ENCODE results near the gene VAV3.
"Not testable (repeated sequence)": the region's sequence is repeated elsewhere in the genome, so short reads cannot be mapped to it uniquely, and the experiment has no call there.

The VAV3 gene

DNA sequence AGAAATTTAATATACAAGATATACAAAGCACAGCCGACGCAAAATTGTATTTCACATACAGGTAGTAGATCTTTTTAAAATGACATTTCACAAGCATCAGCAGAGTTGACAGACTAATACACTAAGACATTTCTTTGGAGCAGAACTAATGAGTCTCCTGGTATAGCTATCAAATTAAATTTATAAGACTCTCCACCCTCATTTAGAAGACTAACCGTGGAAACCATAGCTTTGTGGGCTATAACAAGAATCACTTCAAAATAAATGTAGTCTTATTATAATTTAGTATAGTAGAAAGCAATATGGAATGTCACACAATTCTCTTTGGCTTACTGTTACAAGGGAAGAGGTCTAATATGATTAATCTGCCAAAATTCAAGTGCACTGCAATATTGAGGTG lies 204.9 kb downstream of the VAV3 start:
- H3K9me3 ChIP-seq (ENCODE audit: low read length), result no peaks in the 10 kb centered on the region
- no peaks in the 10 kb centered on the region for H3K36me3 ChIP-seq (ENCODE audit: insufficient read depth, low read length)
- no peaks in the 10 kb centered on the region for H3K27me3 ChIP-seq (ENCODE audit: control insufficient read depth in 1 of 2, insufficient read depth in 2 of 2, low read length in 2 of 2)
- no peak overlapping the region for H3K27ac ChIP-seq (ENCODE audit: low read depth, low read length)
- H3K4me1 ChIP-seq (ENCODE audit: insufficient read depth, low read length), result no peaks in the 10 kb centered on the region
- H3K9ac ChIP-seq (ENCODE audit: low read length), result no peak overlapping the region
- H3K4me3 ChIP-seq (ENCODE audit: low read depth in 1 of 2, low read length in 2 of 2), result no peak overlapping the region

- no peaks in the 10 kb centered on the region for H3K27me3 ChIP-seq (ENCODE audit: control insufficient read depth in 1 of 2, insufficient read depth in 2 of 2, low read length in 2 of 2)
- no peak overlapping the region for H3K9ac ChIP-seq (ENCODE audit: low read length)
- no peak overlapping the region for H3K27ac ChIP-seq (ENCODE audit: low read depth, low read length)
- no peak overlapping the region for H3K4me3 ChIP-seq (ENCODE audit: low read depth in 1 of 2, low read length in 2 of 2)
- H3K36me3 ChIP-seq (ENCODE audit: insufficient read depth, low read length), result no peaks in the 10 kb centered on the region
- no peaks in the 10 kb centered on the region for H3K4me1 ChIP-seq (ENCODE audit: insufficient read depth, low read length)
- no peaks in the 10 kb centered on the region for H3K9me3 ChIP-seq (ENCODE audit: low read length)
Observed at GRCh38 chr1:107750364-107750959, 214.5 kb downstream of the VAV3 start.

DNA sequence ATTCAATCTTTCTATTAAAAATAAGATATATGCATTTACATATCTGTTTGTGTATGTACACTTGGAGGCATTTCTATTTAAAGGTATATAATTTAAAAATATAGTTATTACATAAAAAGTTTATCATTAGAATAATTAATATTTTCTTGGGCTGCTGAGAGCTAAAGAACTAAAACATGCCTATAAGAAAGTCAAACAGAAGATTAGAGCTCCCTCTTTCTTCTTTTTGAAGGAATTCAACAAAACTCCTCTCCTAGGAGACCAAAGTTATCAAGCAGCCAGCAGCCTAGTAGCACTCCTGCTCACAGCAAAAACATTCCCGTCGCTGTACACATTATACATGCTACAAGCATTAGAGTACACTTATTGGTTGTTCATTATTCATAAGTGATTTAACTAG lies 216.4 kb downstream of the VAV3 start:
- Histone ChIP-seq H3K27ac (ENCODE audit: low read depth, low read length) (no peak overlapping the region), H3K4me1 (ENCODE audit: insufficient read depth, low read length) (no peaks in the 10 kb centered on the region), H3K9me3 (ENCODE audit: low read length) (no peaks in the 10 kb centered on the region), H3K27me3 (ENCODE audit: control insufficient read depth in 1 of 2, insufficient read depth in 2 of 2, low read length in 2 of 2) (no peaks in the 10 kb centered on the region), H3K9ac (ENCODE audit: low read length) (no peak overlapping the region), H3K4me3 (ENCODE audit: low read depth in 1 of 2, low read length in 2 of 2) (no peak overlapping the region), H3K36me3 (ENCODE audit: insufficient read depth, low read length) (no peaks in the 10 kb centered on the region)

GRCh38 chr1:107741242-107741641 lies 223.7 kb downstream of the VAV3 start:
- Histone ChIP-seq H3K4me3 (ENCODE audit: low read depth in 1 of 2, low read length in 2 of 2) (no peak overlapping the region), H3K9ac (ENCODE audit: low read length) (no peak overlapping the region), H3K9me3 (ENCODE audit: low read length) (no peaks in the 10 kb centered on the region), H3K36me3 (ENCODE audit: insufficient read depth, low read length) (no peaks in the 10 kb centered on the region), H3K27ac (ENCODE audit: low read depth, low read length) (no peak overlapping the region), H3K4me1 (ENCODE audit: insufficient read depth, low read length) (peaks cover 11% of the 10 kb centered on the region), H3K27me3 (ENCODE audit: control insufficient read depth in 1 of 2, insufficient read depth in 2 of 2, low read length in 2 of 2) (no peaks in the 10 kb centered on the region)

- H3K27ac ChIP-seq (ENCODE audit: low read depth, low read length), result no peak overlapping the region
- H3K27me3 ChIP-seq (ENCODE audit: control insufficient read depth in 1 of 2, insufficient read depth in 2 of 2, low read length in 2 of 2), result no peaks in the 10 kb centered on the region
- no peak overlapping the region for H3K4me3 ChIP-seq (ENCODE audit: low read depth in 1 of 2, low read length in 2 of 2)
- no peaks in the 10 kb centered on the region for H3K36me3 ChIP-seq (ENCODE audit: insufficient read depth, low read length)
- H3K9ac ChIP-seq (ENCODE audit: low read length), result no peak overlapping the region
- no peaks in the 10 kb centered on the region for H3K9me3 ChIP-seq (ENCODE audit: low read length)
- H3K4me1 ChIP-seq (ENCODE audit: insufficient read depth, low read length), result peaks cover 11% of the 10 kb centered on the region
Observed at GRCh38 chr1:107740579-107740978, 224.4 kb downstream of the VAV3 start.

GRCh38 chr1:107739651-107740050 lies 225.3 kb downstream of the VAV3 start:
- no peak overlapping the region for H3K27ac ChIP-seq (ENCODE audit: low read depth, low read length)
- H3K27me3 ChIP-seq (ENCODE audit: control insufficient read depth in 1 of 2, insufficient read depth in 2 of 2, low read length in 2 of 2), result no peaks in the 10 kb centered on the region
- H3K9ac ChIP-seq (ENCODE audit: low read length), result no peak overlapping the region
- H3K4me1 ChIP-seq (ENCODE audit: insufficient read depth, low read length), result peaks cover 11% of the 10 kb centered on the region
- no peak overlapping the region for H3K4me3 ChIP-seq (ENCODE audit: low read depth in 1 of 2, low read length in 2 of 2)
- no peaks in the 10 kb centered on the region for H3K36me3 ChIP-seq (ENCODE audit: insufficient read depth, low read length)
- H3K9me3 ChIP-seq (ENCODE audit: low read length), result no peaks in the 10 kb centered on the region

DNA sequence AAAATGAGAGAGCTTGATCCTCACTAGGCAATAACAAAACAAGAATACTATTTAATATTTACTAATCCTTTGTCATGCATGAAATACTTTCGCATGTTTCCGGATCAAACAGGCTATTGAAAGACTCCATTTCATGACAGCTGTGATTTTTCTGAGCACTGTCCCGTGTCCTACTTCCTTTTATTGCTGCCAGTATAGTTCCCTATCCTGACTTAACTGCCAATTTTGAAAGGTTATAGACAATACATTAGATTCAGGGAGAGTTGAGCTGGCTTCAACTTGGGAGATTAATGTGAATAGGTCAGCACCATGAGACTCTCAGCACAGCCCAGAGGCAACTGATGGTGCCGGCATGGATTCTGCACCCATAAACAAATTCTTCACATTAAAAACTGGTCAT lies 225.8 kb downstream of the VAV3 start:
- Histone ChIP-seq H3K4me1 (ENCODE audit: insufficient read depth, low read length) (peaks cover 11% of the 10 kb centered on the region), H3K27me3 (ENCODE audit: control insufficient read depth in 1 of 2, insufficient read depth in 2 of 2, low read length in 2 of 2) (no peaks in the 10 kb centered on the region), H3K9ac (ENCODE audit: low read length) (no peak overlapping the region), H3K4me3 (ENCODE audit: low read depth in 1 of 2, low read length in 2 of 2) (no peak overlapping the region), H3K36me3 (ENCODE audit: insufficient read depth, low read length) (no peaks in the 10 kb centered on the region), H3K27ac (ENCODE audit: low read depth, low read length) (no peak overlapping the region), H3K9me3 (ENCODE audit: low read length) (no peaks in the 10 kb centered on the region)

DNA sequence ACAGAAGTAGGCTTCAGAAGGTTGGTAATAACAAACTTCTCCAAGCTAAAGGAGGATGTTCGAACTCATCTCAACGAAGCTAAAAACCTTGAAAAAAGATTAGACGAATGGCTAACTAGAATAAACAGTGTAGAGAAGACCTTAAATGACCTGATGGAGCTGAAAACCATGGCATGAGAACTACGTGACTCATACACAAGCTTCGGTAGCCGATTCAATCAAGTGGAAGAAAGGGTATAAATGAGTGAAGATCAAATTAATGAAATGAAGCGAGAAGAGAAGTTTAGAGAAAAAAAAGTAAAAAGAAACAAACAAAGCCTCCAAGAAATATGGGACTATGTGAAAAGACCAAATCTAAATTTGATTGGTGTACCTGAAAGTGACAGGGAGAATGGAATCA lies 231.6 kb downstream of the VAV3 start:
- not testable (repeated sequence) for H3K27ac ChIP-seq (ENCODE audit: low read depth, low read length); H3K9me3 ChIP-seq (ENCODE audit: low read length); H3K4me3 ChIP-seq (ENCODE audit: low read depth in 1 of 2, low read length in 2 of 2); H3K36me3 ChIP-seq (ENCODE audit: insufficient read depth, low read length); H3K9ac ChIP-seq (ENCODE audit: low read length); H3K27me3 ChIP-seq (ENCODE audit: control insufficient read depth in 1 of 2, insufficient read depth in 2 of 2, low read length in 2 of 2); H3K4me1 ChIP-seq (ENCODE audit: insufficient read depth, low read length)

DNA sequence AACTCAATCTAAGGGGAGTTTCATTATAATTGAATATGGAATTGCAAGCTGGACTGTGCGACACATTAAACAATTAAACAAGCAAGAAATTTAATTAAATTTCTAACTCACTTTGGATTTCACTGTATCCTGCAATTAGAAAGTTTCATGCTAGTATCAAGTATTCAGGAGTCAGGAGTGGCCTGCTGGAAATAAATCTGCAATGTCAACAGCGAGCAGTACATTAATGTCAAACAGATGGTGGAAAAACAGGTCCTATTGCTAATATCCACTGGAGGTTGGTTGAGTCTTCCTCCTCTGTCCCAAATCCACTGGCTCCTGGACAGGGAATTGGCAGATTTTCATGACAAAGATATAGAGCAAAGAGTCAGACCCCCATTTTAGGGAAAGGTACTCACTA lies 237.1 kb downstream of the VAV3 start:
- Histone ChIP-seq H3K4me1 (ENCODE audit: insufficient read depth, low read length) (no peaks in the 10 kb centered on the region), H3K36me3 (ENCODE audit: insufficient read depth, low read length) (no peaks in the 10 kb centered on the region), H3K9me3 (ENCODE audit: low read length) (no peaks in the 10 kb centered on the region), H3K4me3 (ENCODE audit: low read depth in 1 of 2, low read length in 2 of 2) (no peak overlapping the region), H3K27me3 (ENCODE audit: control insufficient read depth in 1 of 2, insufficient read depth in 2 of 2, low read length in 2 of 2) (no peaks in the 10 kb centered on the region), H3K27ac (ENCODE audit: low read depth, low read length) (no peak overlapping the region), H3K9ac (ENCODE audit: low read length) (no peak overlapping the region)

- Histone ChIP-seq H3K4me1 (ENCODE audit: insufficient read depth, low read length) (no peaks in the 10 kb centered on the region), H3K27me3 (ENCODE audit: control insufficient read depth in 1 of 2, insufficient read depth in 2 of 2, low read length in 2 of 2) (no peaks in the 10 kb centered on the region), H3K27ac (ENCODE audit: low read depth, low read length) (no peak overlapping the region), H3K9ac (ENCODE audit: low read length) (no peak overlapping the region), H3K36me3 (ENCODE audit: insufficient read depth, low read length) (no peaks in the 10 kb centered on the region), H3K9me3 (ENCODE audit: low read length) (no peaks in the 10 kb centered on the region), H3K4me3 (ENCODE audit: low read depth in 1 of 2, low read length in 2 of 2) (no peak overlapping the region)
Observed at GRCh38 chr1:107726860-107727259, 238.1 kb downstream of the VAV3 start.

GRCh38 chr1:107724648-107725047 lies 240.3 kb downstream of the VAV3 start:
- H3K4me3 ChIP-seq (ENCODE audit: low read depth in 1 of 2, low read length in 2 of 2), result no peak overlapping the region
- no peak overlapping the region for H3K9ac ChIP-seq (ENCODE audit: low read length)
- no peaks in the 10 kb centered on the region for H3K36me3 ChIP-seq (ENCODE audit: insufficient read depth, low read length)
- no peaks in the 10 kb centered on the region for H3K27me3 ChIP-seq (ENCODE audit: control insufficient read depth in 1 of 2, insufficient read depth in 2 of 2, low read length in 2 of 2)
- H3K4me1 ChIP-seq (ENCODE audit: insufficient read depth, low read length), result no peaks in the 10 kb centered on the region
- no peaks in the 10 kb centered on the region for H3K9me3 ChIP-seq (ENCODE audit: low read length)
- H3K27ac ChIP-seq (ENCODE audit: low read depth, low read length), result no peak overlapping the region

GRCh38 chr1:107720210-107720609 lies 244.8 kb downstream of the VAV3 start:
- not testable (repeated sequence) for H3K27me3 ChIP-seq (ENCODE audit: control insufficient read depth in 1 of 2, insufficient read depth in 2 of 2, low read length in 2 of 2); H3K9me3 ChIP-seq (ENCODE audit: low read length); H3K4me3 ChIP-seq (ENCODE audit: low read depth in 1 of 2, low read length in 2 of 2); H3K4me1 ChIP-seq (ENCODE audit: insufficient read depth, low read length); H3K27ac ChIP-seq (ENCODE audit: low read depth, low read length); H3K9ac ChIP-seq (ENCODE audit: low read length); H3K36me3 ChIP-seq (ENCODE audit: insufficient read depth, low read length)

All from muscle layer of colon (tissue), 2 donors.